HG03025 (cell line): ENCODE data around the gene HDAC7.

ENCODE experiments used
- ATAC-seq: cut with Tn5 transposase; IDR thresholded peaks from one replicate; pipeline ENCODE4 v1.9.1; 2021; ENCODE audit warnings: mild to moderate bottlenecking, moderate library complexity; ENCODE audit not compliant: unreplicated experiment, low FRiP score

The HDAC7 gene

DNA sequence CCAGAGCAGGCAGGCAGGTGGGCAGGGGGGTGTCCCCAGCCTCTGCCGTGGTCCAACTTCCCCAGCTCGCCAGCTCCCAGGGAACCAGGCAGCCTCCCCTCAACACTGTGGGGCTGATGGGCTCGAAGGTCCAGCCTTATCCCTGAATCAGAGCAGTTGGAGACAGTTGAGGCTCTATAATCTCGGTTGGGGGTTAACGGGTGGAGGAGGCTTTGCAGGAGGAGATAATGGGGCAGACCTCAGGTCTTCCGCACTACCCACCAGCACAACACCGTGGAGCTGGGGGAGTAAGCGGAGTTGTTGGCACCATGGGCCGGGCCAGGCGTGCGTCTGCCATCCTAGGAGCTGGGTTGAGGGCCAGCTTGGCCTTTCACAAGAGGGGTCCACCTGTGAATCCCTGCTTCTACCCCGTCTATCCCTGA is 13.9 kb upstream of the HDAC7 start:
- no peak for ATAC-seq

- no peak for ATAC-seq
These were observed 12.7 kb upstream of the HDAC7 start for GRCh38 chr12:47832263-47832933.

GRCh38 chr12:47829584-47829983 is 9.9 kb upstream of the HDAC7 start:
- ATAC-seq, result no peak

DNA sequence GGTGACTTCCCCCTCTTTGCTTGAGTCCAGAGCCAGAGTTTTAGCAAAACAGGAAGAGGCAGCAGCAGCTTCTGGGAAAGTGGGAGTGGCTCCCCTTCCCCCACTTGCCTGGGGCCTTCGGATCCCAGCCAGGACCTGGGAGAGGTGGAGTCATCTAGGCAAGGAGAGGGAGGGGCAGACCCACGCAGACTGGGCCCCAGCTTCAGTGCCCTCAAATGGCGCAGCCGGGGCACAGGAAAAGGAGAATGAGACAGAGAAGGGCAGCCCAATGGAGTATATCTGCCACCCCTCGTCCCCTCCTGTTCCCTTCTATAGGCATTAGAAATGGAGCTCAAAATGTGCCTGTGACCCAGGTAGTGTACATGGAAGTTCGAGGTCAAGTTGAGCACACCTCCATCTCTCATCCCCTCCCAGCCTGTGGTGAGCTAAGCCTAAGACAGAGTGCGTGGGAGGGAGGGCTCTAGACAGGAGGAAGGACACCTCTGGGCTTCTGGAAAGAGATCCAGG is 9.3 kb upstream of the HDAC7 start:
- ATAC-seq, result no peak

- no peak for ATAC-seq
These were observed 8.6 kb upstream of the HDAC7 start for GRCh38 chr12:47828008-47828975.

DNA sequence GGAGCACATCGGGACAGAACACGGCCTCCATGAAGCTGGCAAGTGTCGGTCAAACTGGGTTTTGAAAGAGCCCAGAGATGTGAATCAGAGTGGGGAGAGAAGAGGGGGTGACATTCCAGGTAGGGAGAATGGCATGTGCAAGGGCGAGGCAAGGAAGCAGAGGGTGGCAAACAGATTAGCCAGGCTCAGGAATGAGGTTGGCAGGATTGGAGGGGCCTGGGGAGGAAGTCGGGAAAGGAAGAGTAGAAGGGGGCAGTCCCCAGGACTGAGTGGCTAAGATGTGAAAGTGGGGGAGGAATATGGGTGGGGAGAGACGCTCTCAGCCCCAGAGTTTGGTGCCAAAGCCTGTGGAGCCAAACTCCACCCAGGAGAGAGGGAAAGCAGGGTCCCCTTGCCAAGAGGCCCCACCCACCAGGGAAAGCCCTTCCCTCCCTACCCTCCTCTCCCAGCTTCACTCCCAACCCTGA is 5.5 kb upstream of the HDAC7 start:
- ATAC-seq, result no peak

- no peak for ATAC-seq
These were observed 4.9 kb upstream of the HDAC7 start for GRCh38 chr12:47824635-47825034.

DNA sequence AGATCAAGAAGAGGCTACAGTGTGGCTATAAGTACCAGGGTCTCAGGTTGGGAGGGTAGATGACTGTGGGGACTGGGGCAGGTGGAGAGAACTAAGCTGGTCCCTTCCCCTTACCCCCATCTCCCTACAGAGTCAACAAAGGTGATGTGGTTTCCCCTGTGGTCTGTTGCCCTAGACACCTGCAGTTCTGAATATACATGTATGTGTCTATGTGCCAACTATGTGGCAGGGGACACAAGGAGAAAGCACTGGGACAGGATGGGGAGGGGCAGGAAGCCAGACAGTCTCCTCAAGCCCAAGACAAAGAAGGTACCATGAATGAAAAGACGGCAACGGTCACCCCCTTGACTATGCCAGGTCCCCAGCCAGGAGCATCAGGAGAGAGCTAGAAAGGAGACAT is 4.5 kb upstream of the HDAC7 start:
- ATAC-seq, result no peak

GRCh38 chr12:47823422-47824086 is 3.9 kb upstream of the HDAC7 start:
- ATAC-seq, result no peak

- ATAC-seq, result no peak
These were observed 3.2 kb upstream of the HDAC7 start for GRCh38 chr12:47822863-47823262.

DNA sequence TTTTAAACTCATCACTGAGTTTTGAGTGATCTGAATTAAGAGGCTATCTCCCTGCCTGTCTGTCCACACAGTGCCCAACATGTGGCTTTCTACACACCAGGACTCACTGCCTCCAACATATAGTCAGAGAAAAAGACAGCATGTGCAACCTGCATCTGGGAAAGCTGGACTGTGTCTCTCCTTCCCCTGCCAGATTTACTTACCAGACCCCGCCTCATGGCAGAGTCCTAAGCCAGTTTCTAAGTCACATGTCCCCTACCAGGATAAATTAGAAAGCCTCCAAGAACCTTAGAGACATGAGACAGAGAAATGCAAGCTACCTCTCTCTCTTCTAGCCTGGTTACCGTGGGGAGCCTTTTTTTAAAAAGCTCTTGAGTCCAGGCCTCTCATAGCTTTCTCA is 2.7 kb upstream of the HDAC7 start:
- ATAC-seq, result no peak

DNA sequence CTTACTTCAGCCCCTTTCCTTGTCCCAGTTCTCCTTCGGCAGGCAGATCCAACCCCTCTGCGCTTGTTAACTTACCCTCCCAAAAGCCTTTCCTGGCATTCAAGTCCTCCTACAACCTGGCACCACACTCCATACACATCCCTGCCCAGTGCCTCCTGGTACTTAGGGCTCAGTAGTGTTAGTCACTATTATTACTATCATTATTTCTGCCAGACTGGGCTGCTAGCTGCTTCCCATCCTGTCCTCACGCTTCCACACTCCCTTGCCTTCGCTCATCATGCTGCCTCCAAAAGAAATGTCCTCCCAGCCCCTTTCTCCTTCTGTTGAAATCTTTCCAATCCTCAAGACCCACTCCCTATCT is 1.6 kb upstream of the HDAC7 start:
- no peak for ATAC-seq

GRCh38 chr12:47820631-47821345 is 1.1 kb upstream of the HDAC7 start:
- ATAC-seq, result no peak

- peak; percentile 30 for ATAC-seq
These were observed 386 bp downstream of the HDAC7 start for GRCh38 chr12:47819138-47819895.

DNA sequence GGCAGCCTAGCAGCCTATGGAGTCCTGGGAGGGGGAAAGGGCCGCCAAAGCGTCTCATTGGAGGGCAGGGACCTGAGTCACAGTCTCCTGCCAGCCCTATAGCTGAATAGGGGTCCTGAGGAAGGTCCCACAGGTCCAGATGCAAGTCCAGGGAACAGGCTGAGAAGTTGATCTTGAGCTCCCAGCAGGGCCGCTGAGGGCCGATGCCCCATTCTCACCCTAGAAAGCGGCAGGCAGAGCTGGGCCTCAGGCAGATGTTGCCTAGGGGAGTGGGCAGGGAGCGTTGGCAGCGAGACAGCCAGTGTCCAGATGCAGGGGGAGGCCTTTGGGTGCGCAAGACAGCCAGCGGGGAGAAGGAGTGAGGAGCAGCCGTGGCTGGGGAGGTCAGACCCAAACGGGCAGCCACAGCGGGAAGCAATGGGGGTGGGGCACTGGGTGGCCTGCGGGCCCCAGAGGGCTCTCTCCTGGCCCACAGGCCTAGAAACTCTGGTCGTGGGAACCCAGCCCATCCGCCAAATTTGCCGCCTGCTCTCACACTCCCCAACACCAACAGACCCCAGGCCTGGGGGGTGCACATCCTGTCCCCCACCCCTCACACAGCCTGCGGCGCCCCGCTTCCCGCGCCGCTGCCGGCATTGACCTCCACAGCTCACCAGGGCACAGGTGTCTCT is 1.1 kb downstream of the HDAC7 start:
- ATAC-seq, result peak; percentile 22

DNA sequence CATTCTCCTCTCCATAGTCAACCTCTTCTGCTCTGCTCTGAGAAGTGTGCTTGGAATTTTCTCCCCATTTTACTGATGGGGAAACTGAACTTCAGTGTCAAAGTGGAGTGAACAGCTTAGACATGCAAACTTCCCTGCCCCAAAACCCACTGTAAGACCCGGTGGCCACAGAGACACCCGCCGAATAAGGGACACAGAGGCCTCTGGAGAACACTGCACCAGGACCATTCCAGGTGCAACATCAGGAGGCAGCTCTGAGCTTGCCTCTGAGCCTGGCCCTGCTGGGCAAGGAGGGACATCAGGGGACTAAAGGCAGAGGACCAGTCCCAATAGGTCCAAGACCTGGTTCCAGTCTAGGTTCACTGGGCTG is 1.7 kb downstream of the HDAC7 start:
- no peak for ATAC-seq

DNA sequence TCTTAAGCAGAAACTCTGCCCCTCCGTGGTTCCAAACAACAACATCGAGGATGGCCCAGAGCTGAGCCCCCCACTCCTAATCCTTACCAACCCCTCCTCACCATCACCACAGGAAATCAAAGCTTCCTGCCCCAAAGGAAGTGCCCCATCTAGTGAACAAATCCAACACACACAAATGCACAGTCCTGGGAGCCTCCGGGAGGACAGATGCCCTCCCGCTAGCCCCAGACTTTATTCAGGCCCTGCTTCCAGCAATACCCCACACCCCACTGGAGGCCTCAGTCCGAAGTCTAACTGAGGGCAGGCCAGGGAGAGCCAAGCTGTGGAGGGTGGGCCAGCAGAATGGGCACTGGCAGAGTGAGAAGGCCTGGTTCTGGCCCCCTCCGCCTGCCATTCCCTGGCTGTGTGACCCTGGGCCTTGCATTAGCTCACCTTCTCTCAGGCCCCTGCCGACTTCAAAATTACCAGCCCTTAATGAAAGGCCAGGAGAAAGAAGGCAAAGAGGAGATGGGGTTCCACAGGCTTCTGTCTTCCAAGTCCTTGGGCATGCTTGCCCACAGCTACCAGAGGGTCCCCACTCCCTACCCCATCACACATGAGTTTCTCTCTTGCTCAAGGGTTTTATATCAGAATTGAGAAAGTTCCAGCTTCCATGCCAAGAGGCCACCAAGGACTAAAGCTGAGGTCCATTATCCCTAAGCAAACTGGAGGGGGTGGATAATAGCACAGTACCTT is 2.3 kb downstream of the HDAC7 start:
- ATAC-seq, result no peak
